ENCODE results near the gene KBTBD13. TPM values are rescaled to one million over a fixed set of nuclear protein-coding genes. Genes with fewer than 3 reads are reported as not detected.
A peak's percentile ranks its signal among the peaks of the same experiment; 100 is the strongest.
"Not testable (repeated sequence)": the region's sequence is repeated elsewhere in the genome, so short reads cannot be mapped to it uniquely, and the experiment has no call there.

KBTBD13 gene
- total RNA-seq: not detected

- DNase-seq (ENCODE audit: low spot score): no peak
Measured at GRCh38 chr15:65076486-65077290, at the start of gene KBTBD13. Gene KBTBD13 (plus strand): TSS chr15:65076746. CDS start chr15:65076816, 70 bp downstream.

- DNase-seq (ENCODE audit: low spot score): no peak
Measured at GRCh38 chr15:65026756-65027155, 49.8 kb upstream of the KBTBD13 start.

DNA sequence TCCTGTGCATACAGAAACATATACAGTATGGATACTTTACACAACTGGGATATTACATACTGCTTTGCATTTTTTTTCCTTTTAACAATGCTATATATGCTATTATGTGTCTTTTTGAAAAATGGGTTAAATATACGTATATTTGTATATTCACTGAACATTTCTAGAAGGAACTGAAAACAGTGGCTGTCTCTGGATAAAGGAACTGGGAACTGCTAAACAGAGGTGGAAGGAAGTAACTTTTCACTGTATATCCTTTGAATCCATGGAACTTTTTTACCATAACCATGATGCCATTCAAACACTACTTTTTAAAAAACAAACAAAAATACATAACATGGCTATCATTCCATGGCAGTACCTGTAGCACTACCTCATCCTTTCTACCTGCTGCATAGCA, 49.0 kb upstream of the KBTBD13 start:
- no peak for DNase-seq (ENCODE audit: low spot score)

DNA sequence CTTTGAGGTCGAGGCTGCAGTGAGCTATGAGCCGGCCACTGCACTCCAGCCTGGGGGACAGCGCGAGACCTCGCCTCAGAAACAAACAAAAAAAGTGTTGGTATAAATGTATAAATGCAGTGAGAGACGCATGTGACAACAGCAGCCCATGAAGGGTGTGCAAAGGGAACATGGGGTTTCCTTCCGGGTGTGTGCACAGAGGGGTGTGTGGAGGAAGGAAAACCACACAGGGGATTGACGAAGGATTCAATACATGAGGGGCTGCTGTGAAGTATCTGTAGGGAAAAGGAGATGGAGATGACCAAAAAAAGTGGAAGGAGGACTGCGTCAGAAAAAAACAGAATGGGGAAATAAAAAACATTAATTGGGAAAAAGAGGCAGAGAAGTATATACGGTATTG, 48.2 kb upstream of the KBTBD13 start:
- DNase-seq (ENCODE audit: low spot score): no peak

DNA sequence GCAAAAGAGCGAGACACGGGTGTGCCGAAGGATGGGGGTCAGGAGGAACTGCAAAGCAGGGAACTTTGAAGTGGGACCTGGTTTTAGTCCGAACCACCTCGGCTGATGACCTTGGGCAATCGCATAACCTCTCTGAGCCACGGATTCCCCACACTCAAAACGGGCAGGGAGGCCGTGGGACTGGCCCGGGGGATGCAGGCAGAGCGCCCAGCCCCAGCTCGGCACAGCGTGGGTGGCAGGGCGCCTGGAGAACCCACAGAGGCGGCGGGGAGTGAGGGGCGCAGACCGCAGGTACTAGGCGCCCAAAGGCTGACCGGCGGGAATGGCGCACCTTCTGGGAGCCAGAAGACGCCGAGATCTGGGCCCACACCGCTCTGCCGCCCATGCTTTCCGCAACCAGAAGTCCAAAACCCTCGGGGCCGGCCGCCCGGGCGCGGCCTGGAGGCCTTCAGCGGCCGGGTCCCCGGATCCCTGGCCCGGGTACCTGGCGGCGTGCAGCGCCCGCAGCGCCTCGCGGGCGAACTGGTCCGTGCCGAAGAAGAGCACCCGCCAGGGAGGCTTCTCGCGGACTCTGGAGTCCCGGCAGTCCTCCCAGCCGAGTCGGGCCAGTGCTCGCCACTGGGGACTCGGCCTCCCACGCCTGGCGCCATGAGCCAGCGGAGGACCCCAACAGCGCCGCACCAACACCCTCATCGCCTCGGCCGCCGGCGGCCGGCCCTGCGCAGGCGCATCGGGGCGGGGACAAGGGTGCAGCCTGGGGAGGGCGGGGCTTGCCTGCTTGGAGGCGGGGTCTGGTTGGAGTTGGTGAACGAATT, 47.4 kb upstream of the KBTBD13 start, which contains the start of gene MTFMT:
Gene MTFMT (minus strand): TSS at position 719 of the 815 bp plus-strand sequence. CDS start 26 bp downstream, at position 693.
- peak; percentile 91 for DNase-seq (ENCODE audit: low spot score)

DNA sequence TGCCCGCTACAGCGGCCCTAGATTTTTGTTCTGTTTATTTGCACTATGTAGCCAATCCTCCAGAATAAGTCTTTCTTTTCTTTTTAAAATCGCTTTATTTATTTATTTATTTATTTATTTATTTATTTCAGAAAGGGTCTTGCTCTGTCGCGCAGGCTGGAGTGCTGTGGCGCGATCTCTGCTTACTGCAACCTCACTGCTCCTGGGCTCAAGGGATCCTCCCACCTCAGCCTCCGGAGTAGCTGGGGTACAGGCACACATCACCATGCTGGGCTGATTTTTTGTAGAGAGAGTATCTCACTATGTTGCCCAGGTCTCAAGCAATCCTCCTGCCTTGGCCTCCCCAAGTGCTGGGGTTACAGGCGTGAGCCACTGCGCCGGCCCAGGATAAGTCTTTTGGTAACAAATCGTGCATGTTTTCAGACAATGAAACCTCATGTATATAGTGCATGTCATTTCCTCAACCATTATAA, 46.8 kb upstream of the KBTBD13 start:
- no peak for DNase-seq (ENCODE audit: low spot score)

- peak; percentile 38 for DNase-seq (ENCODE audit: low spot score)
Measured at GRCh38 chr15:65032801-65033537, 43.6 kb upstream of the KBTBD13 start.

DNA sequence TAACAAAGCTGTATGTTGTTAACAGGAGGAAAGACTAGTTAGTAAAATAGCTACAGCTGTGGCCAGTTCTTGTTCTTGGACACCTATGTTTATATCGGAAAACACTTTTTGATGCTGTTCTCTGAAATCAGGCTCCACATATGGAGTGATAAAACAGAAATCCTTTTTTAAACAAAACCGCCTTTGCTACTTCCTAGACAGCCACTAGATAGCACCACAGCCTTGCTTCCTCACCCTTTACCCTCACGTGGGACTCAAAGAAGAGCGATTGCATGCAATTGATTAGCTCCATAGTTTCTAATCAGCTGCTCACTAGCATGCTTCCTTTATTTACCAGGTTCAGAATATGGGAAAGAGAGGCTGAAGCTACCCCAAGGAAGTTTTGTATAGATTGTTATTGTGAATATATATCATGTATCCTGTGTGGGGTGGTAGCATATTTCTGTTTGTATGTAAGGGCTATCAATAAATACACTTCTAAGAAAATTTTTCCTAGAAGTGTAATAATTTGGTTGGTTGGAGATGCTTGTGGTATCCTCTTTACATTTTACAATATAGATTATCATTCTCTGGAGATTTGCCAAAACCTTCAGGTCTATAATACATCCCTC, 42.8 kb upstream of the KBTBD13 start:
- DNase-seq (ENCODE audit: low spot score): peak; percentile 42

DNA sequence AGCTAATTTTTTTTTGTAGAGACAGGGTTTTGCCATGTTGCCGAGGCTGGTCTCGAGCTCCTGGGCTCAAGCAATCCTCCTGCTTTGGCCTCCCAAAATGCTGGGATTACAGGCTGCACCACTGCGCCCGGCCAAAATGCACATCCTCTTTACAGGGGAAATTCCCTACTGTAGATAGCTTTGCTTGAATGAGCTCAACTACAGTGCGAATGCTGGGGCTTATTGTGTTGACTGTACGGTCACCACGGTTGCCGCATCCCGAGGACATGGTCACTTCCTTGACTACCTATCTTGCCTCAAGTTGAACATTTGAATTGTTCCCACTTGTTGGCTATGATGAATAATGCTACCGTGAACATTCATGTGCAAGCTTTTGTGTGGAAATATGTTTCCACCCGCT, 41.8 kb upstream of the KBTBD13 start:
- no peak for DNase-seq (ENCODE audit: low spot score)

DNA sequence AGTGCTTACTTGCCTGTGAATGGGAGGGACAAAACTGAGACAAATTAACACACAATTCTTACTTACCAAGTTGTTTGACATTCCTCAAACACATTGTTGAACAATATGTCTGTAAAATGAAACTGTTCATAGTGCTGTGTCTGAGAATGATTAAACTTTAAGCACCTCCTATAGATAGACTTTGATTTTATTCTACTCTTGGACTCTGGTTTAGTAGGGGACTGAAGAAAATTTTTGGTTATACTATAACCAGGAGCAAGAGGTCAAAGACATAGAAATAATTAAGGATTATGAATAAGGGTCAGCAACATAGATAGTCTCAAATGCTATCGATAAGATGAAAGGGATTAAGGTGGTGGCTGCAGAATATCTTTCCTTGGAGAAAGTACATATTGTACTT, 39.2 kb upstream of the KBTBD13 start:
- no peak for DNase-seq (ENCODE audit: low spot score)

DNA sequence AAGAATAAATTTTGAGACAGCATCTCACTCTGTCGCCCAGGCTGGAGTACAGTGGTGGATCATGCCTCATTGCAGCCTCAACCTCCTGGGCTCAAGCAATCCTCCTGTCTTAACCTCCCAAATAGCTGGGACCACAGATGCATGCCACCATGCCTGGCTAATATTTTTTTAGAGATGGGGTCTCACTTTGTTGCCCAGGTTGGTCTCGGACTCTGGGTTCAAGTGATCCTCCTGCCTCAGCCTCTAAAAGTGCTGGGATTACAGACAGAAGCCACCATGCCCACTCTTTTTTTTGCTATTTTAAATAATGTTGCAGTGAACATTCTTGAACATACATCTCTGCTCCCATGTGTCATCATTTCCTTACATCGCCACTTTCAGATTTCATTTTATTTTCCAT, 38.1 kb upstream of the KBTBD13 start:
- no peak for DNase-seq (ENCODE audit: low spot score)

- no peak for DNase-seq (ENCODE audit: low spot score)
Measured at GRCh38 chr15:65038836-65039235, 37.7 kb upstream of the KBTBD13 start.

DNA sequence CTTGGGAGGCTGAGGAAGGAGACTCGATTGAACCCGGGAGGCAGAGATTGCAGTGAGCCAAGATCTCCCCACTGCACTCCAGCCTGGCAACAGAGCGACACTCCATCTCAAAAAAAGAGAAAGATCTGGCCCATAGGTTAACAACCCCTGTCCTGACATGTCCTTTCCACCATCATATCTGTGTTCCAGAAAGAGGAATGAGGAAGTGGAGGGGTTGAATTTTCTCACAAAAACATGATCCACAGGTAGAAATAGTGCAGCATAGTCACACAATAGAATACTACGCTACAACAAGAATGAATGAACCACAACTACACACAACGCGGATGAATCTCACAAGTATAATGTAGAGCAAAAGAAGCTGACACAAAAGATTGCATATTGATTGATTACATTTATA, 36.1 kb upstream of the KBTBD13 start:
- DNase-seq (ENCODE audit: low spot score): no peak

GRCh38 chr15:65041787-65042186, 34.8 kb upstream of the KBTBD13 start:
- DNase-seq (ENCODE audit: low spot score): no peak

DNA sequence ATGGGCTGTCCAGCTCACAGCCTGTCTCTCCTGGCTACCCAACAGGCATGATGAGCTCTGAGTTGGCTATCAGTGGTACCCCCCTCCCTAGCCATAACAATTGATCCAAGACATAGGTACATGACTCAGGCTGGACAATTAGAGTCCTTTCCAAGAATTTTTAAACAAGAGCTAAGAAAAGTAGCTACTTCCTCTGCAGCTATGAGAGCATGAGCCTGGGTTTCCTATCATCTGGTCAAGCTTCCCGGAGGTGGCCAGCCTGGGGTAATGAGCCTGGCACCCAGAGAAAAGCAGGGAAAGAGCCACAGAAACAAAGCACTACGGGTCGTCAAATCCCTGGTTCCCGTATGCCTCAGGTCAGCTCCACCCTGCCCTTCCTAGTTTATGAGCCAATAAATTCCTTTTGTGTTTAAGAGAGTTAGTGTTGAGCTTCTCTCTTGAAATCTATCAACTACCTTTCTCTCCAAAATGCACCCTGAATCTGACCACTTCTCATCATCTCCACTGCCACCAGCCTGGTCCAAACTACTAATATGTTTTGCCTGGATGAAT, 33.7 kb upstream of the KBTBD13 start:
- DNase-seq (ENCODE audit: low spot score): no peak

DNA sequence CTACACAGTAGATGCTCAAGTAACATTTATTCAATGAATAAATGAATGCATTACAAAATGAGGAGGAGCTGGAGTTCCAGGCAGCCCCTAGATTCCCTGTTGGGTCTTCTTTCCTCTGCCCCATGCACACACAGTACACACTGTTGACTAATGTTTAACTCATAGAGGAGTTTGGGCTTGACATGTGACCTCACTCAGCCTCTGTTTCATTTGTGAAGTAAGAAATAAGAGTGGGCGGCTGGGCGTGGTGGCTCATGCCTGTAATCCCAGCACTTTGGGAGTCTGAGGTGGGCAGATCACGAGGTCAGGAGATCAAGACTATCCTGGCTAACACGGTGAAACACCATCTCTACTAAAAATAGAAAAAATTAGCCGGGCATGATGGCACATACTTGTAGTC, 32.3 kb upstream of the KBTBD13 start:
- DNase-seq (ENCODE audit: low spot score): not testable (repeated sequence)

- peak; percentile 69 for DNase-seq (ENCODE audit: low spot score)
Measured at GRCh38 chr15:65044724-65045481, 31.6 kb upstream of the KBTBD13 start, which contains the start of gene SLC51B. Gene SLC51B (plus strand): TSS chr15:65045387. CDS start chr15:65050005, 4,618 bp downstream.

DNA sequence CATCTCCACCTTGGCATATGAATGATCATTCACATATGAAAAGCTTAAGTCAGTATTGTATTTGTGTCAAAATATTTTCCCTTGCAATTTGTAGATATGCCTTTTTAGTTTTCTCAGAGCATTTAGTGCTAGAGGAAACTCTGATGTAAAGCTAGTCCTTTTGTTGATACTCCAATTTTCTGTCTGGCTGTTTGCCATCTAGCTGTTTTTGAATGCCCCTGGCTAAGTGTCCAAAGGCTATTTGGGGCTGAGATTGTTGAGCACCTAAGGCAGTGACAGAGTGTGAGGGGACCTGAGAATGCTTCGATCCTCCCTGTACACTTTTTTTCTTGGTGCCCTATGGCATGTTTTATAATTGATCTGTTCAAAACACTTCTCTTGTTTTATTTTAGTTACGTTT, 28.3 kb upstream of the KBTBD13 start:
- DNase-seq (ENCODE audit: low spot score): no peak

DNA sequence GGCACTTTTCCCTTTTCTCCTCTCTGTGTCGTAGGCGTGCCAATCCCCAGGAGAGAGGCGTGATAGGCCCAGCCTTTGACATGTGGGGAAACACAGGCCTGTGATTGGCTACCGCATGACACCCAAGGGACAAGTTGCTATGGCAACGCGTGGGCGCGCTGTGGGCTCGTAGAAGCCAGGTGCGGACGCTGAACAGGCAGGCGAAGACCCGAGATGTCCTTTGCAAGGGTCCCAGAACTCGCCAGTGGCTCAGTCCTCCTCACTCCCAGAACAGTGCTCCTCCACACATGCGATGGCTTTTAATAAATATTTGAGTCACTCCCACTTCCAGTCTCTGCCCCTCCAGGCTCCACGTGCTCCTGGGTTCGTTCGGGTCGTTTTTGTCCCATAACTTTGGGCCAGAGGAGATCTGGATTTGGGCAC, 27.1 kb upstream of the KBTBD13 start:
- DNase-seq (ENCODE audit: low spot score): peak; percentile 93

DNA sequence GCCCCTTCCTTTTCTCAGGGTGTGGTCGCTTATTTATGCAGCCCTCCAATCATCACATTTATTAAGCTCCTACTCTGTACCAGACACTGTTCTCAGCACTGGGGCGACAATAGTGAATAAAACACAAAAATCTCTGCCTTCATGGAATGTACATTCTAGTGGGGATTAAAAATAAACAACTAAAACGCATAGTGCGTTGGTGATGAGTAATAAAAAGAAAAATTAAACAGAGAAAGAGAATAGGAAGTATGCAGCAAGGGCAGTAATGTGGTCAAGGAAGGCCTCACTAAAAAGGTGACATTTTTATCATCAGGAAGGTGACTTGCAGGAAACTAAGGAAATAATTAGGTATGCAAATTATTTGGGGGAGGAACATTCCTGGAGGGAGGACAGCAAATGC, 26.3 kb upstream of the KBTBD13 start:
- no peak for DNase-seq (ENCODE audit: low spot score)
